Immature natural killer cell (primary cell): Measurements from ENCODE around the gene IL16. TPM values are rescaled to one million over a fixed set of nuclear protein-coding genes. Genes with fewer than 3 reads are reported as not detected.
"Not testable (repeated sequence)": the region's sequence is repeated elsewhere in the genome, so short reads cannot be mapped to it uniquely, and the experiment has no call there.

ENCODE experiments used
- DNase-seq, 3 donors: peaks; one replicate each; pipeline ENCODE4 v3.0.0; 2022; ENCODE audit warnings: mixed read lengths in 1 of 3
- H3K27ac Mint-ChIP-seq, 6 donors: one replicate each; pipeline ENCODE4 v1.8.0; 2020; ENCODE audit warnings: mixed read lengths in 6 of 6, mild to moderate bottlenecking in 5 of 6, inconsistent platforms in 4 of 6, moderate library complexity in 3 of 6
- H3K27me3 Mint-ChIP-seq, 3 donors: one replicate each; pipeline ENCODE4 v1.8.0; 2020 to 2021; ENCODE audit warnings: low read depth in 3 of 3, mild to moderate bottlenecking in 3 of 3, mixed read lengths in 3 of 3, moderate library complexity in 3 of 3, inconsistent platforms in 1 of 3
- H3K36me3 Mint-ChIP-seq, 3 donors: one replicate each; pipeline ENCODE4 v1.8.0; 2020; ENCODE audit warnings: mixed read lengths in 3 of 3, inconsistent platforms in 2 of 3, mild to moderate bottlenecking in 2 of 3
- H3K4me1 Mint-ChIP-seq, 2 donors: one replicate each; pipeline ENCODE4 v1.8.0; 2020; ENCODE audit warnings: inconsistent platforms in 2 of 2, mild to moderate bottlenecking in 2 of 2, mixed read lengths in 2 of 2, moderate library complexity in 1 of 2
- H3K4me3 Mint-ChIP-seq, 5 donors: one replicate each; pipeline ENCODE4 v1.8.0; 2020; ENCODE audit warnings: mild to moderate bottlenecking in 5 of 5, mixed read lengths in 5 of 5, inconsistent platforms in 3 of 5, moderate library complexity in 3 of 5
- H3K9me3 Mint-ChIP-seq, 6 donors: one replicate each; pipeline ENCODE4 v1.8.0; 2020; ENCODE audit warnings: mild to moderate bottlenecking in 6 of 6, mixed read lengths in 6 of 6, inconsistent platforms in 4 of 6, moderate library complexity in 3 of 6
- polyA plus RNA-seq, 3 donors: library from polyadenylated mRNA; unstranded; fragments of 300-500 nt; fragmentation: Illumina TruSeq; gene quantifications; one replicate each; pipeline ENCODE4 v1.2.3, GENCODE V29; 2021

The IL16 gene
- polyA plus RNA-seq = 100 to 1,000 TPM; 147 to 301 (median 155) TPM

DNA sequence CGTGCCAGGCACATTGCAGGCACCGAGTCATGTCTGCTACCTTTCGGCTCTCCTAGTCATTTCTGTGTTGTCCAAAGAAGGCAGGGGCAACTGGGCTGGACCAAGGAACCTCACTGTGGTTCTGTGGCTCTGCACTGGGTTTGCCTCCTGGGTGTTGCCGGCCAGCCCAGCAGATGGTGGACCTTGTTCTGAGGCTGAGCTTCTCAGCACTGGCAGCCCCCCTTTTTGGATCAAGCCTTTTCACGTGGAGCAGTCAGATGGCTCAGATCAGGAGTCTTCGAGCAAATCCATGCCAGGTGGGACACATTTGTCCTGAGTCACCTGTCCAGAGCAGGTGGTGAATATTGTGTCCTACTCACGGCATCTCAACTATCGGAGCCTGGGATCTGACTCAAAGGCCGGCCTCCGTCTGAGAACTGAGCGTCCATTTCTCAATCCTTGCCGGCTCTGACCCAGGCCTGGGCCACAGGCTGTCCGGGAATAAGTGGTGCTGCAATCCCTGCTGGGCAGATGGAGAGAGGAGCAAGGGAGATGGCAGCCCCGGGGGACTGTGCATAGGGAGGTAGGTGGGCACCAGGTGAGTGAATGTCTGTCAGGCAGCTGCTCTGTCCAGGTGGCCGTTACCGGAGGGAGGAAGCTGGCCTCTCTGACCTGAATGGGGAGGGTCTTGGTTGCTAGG is at the start of gene IL16:
Gene IL16 (plus strand): TSS at position 304 of the 679 bp plus-strand sequence. CDS start 28,521 bp downstream, outside the sequence.
- peak within 1 kb of the TSS in 1 of 5 donors; percentile 18 for H3K4me3 Mint-ChIP-seq
- H3K9me3 Mint-ChIP-seq = no peaks in the 10 kb centered on the region
- H3K27me3 Mint-ChIP-seq = peaks cover 0 to 17% (median 5%) of the 10 kb centered on the region in 3 donors
- H3K4me1 Mint-ChIP-seq = peaks cover 17 to 24% of the 10 kb centered on the region in 2 donors
- H3K36me3 Mint-ChIP-seq = no peaks in the 10 kb centered on the region
- peak within 1 kb of the TSS in 2 of 6 donors; percentile 25 to 45 for H3K27ac Mint-ChIP-seq
- DNase-seq = no peak

DNA sequence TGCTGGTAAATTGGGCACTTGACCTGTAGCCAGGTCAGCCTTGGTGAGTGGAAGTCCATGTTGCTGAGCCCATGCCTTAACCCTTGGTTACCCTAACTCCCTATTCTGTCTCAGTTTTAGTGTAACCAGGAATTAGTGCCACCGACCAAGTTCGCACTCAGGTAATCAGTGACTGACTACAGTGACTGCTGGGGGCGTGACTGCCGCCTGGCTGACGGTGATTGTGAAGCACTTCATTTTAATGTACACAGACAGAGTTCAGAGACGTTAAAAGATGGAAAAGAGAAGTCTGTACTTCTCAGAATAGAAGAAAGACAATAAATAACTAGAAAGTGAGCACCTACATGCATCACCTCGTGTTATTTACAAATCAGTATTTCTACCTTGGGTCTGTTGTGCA is 45.3 kb upstream of the IL16 start:
- H3K36me3 Mint-ChIP-seq = no peaks in the 10 kb centered on the region
- no peaks in the 10 kb centered on the region for H3K9me3 Mint-ChIP-seq
- no peak overlapping the region for H3K4me3 Mint-ChIP-seq
- peaks cover 0 to 5% (median 0%) of the 10 kb centered on the region in 3 donors for H3K27me3 Mint-ChIP-seq
- no peak for DNase-seq
- no peaks in the 10 kb centered on the region for H3K4me1 Mint-ChIP-seq
- H3K27ac Mint-ChIP-seq = no peak overlapping the region

DNA sequence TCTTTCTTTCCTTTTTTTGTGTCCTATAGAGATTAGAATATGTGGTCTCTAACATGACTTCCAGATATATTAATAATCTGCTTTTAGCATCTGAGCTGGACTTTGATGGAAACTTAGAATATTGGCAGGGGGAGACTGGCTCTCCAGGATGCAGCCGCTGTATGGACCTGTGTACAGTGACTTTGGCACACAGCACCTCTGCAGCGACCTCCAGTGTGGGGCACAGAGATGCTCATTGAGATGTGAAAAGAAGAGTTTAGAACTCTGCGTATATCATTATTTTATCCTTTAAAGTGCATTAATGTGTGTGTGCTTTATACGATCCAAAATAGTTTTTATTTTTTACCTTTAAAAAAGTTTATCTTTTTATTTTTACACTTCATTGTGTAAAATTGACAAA is 44.3 kb upstream of the IL16 start:
- no peak overlapping the region for H3K27ac Mint-ChIP-seq
- no peaks in the 10 kb centered on the region for H3K36me3 Mint-ChIP-seq
- no peaks in the 10 kb centered on the region for H3K9me3 Mint-ChIP-seq
- DNase-seq = no peak
- no peak overlapping the region for H3K4me3 Mint-ChIP-seq
- no peaks in the 10 kb centered on the region for H3K4me1 Mint-ChIP-seq
- peaks cover 0 to 5% (median 0%) of the 10 kb centered on the region in 3 donors for H3K27me3 Mint-ChIP-seq

DNA sequence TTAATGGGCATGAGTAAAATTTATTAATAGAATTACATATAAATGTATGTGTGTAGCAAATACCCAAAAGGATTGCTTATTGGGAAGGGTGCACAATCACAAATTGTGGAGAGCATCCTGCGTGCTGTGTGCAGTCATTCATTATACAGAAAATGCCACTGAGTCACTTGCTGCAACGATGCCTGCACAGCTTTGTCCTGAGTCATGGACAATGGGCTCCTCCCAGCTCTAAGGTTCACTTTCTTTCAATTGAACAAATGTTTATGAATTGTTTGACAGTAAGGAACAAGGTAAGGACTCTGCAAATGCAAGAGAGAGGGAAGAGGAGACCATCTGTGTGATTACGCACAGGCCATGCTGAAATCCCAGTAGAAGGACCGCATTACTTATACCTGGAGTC is 43.9 kb upstream of the IL16 start:
- Mint-ChIP-seq H3K27me3 (peaks cover 0 to 5% (median 0%) of the 10 kb centered on the region in 3 donors), H3K36me3 (no peaks in the 10 kb centered on the region), H3K4me3 (no peak overlapping the region), H3K27ac (no peak overlapping the region), H3K9me3 (no peaks in the 10 kb centered on the region), H3K4me1 (no peaks in the 10 kb centered on the region)
- DNase-seq = no peak

DNA sequence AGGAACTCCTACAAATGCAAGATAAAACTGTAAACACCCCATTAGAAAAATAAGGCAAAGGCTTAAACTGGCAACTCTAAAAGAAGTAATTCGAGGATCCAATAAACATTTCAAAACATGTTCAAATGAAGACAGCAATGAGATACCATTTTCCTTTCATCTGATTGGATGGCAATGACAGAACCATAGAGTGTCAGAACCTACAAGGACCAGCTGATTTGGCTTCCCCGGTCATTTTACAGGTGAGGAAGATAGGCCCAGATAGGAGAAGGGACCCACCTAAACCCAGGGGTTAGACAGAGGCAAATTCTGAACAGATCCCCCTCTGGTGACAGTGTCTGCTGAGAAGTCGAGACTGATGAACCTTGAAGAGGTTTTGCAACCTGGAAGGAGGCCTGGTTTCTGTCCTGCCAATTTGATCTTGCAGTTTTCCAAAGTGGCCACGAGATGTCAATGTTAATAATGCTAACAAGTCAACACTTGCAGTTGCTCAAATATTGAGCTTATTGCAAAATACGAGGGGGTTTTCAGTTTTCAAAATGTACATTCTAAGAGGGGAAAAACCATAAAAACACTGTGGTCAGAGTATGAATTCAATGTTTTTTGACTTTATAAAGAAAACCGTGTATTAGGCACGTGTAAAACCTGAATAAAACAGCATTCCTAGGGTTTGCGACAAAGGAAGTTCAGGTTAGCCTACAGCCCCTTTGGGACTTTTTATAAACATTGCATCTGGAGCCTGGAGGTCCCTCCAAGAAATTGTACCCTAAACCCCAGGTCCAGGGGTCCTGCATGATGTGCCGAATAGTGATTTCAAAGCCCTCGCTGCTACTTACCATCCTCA is 41.1 kb upstream of the IL16 start:
- Mint-ChIP-seq H3K36me3 (no peaks in the 10 kb centered on the region), H3K27me3 (peaks cover 0 to 10% (median 2%) of the 10 kb centered on the region in 3 donors), H3K9me3 (no peaks in the 10 kb centered on the region), H3K4me3 (no peak overlapping the region), H3K4me1 (peaks cover 0 to under 1% of the 10 kb centered on the region in 2 donors), H3K27ac (no peak overlapping the region)
- peak in 2 of 3 donors; percentile 9 to 21 for DNase-seq

DNA sequence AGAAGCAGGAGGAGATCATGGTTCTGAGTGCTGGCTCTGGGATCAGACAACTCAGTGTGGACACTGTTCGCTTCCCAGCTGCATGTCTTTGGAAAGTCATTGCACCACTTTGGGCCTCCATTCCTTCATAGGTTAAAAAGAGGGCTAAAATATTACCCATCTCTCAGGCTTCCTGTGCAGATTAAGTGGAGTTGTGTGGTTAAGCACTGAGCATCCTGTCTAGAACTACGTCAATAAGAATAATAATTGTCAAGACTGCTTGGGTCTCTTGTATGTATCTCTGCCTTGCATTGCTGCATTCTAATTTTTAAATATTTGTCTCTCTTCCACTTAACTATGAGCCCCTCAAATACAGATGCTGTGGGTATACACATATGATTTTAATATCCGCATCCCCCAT is 40.4 kb upstream of the IL16 start:
- H3K4me1 Mint-ChIP-seq = peaks cover 6 to 8% of the 10 kb centered on the region in 2 donors
- DNase-seq = no peak
- no peaks in the 10 kb centered on the region for H3K9me3 Mint-ChIP-seq
- H3K36me3 Mint-ChIP-seq = no peaks in the 10 kb centered on the region
- H3K27ac Mint-ChIP-seq = no peak overlapping the region
- H3K27me3 Mint-ChIP-seq = peaks cover 0 to 9% (median 2%) of the 10 kb centered on the region in 3 donors
- H3K4me3 Mint-ChIP-seq = no peak overlapping the region

DNA sequence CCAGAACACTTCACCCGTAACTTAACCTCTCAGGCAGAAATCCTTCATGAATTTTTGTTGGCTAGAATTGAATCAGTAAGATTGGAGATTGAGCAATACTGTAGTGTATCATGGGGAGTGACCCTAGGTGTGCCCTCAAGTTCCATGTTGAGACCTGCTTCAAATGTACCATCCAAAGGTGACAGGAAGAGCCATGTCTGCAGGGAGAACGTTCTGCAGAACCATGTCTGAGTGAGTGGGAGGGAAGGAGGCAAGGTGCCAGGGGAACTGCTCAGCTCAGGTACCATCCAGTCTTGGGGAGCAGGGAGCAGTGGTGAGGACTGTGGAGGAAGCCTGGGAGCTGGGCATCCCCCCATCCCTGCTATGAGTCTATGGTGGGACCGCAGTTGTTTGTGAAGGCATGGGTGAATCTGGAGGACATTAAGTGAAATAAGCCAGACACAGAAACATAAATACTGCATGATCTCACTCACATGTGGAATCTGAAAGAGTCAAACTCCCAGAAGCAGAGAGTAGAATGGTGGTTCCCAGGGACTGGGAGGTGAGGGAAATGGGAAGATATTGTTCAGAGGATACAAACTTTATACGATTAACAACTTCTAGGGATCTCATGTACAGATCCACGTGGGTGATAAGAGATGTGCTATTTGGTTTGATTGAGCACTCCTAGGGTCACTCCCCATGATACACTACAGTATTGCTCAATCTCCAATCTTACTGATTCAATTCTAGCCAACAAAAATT is 39.3 kb upstream of the IL16 start:
- H3K36me3 Mint-ChIP-seq = no peaks in the 10 kb centered on the region
- H3K4me3 Mint-ChIP-seq = no peak overlapping the region
- DNase-seq = no peak
- no peak overlapping the region for H3K27ac Mint-ChIP-seq
- H3K4me1 Mint-ChIP-seq = peaks cover 14 to 18% of the 10 kb centered on the region in 2 donors
- peaks cover 0 to 5% (median 4%) of the 10 kb centered on the region in 3 donors for H3K27me3 Mint-ChIP-seq
- no peaks in the 10 kb centered on the region for H3K9me3 Mint-ChIP-seq

DNA sequence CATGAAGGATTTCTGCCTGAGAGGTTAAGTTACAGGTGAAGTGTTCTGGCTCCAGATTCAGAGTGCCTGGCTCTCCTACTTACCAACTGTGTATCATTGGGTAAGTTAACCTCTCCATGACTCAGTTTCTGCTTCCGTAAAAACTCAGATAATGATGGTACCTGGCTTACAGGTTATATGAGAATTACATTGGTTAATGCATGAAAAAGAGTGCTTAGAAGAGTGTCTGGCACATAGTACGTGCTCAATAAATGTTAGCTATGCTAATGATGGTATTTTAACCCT is 38.8 kb upstream of the IL16 start:
- peaks cover 14 to 21% of the 10 kb centered on the region in 2 donors for H3K4me1 Mint-ChIP-seq
- no peak overlapping the region for H3K4me3 Mint-ChIP-seq
- H3K27ac Mint-ChIP-seq = no peak overlapping the region
- DNase-seq = no peak
- H3K27me3 Mint-ChIP-seq = peaks cover 0 to 5% (median 4%) of the 10 kb centered on the region in 3 donors
- H3K9me3 Mint-ChIP-seq = no peaks in the 10 kb centered on the region
- no peaks in the 10 kb centered on the region for H3K36me3 Mint-ChIP-seq

DNA sequence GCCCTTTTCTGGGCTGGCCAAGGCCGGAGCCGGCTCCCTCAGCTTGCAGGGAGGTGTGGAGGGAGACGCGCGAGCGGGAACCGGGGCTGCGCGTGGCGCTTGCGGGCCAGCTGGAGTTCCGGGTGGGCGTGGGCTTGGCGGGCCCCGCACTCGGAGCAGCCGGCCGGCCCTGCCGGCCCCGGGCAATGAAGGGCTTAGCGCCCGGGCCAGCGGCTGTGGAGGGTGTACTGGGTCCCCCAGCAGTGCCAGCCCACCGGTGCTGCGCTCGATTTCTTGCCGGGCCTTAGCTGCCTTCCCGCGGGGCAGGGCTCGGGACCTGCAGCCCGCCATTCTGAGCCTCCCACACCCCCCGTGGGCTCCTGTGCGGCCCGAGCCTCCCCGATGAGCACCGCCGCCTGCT is 38.1 kb upstream of the IL16 start:
- not testable (repeated sequence) for H3K27ac Mint-ChIP-seq, H3K4me3 Mint-ChIP-seq, DNase-seq, H3K36me3 Mint-ChIP-seq, H3K27me3 Mint-ChIP-seq, H3K9me3 Mint-ChIP-seq
- peaks cover 14 to 21% of the 10 kb centered on the region in 2 donors for H3K4me1 Mint-ChIP-seq

DNA sequence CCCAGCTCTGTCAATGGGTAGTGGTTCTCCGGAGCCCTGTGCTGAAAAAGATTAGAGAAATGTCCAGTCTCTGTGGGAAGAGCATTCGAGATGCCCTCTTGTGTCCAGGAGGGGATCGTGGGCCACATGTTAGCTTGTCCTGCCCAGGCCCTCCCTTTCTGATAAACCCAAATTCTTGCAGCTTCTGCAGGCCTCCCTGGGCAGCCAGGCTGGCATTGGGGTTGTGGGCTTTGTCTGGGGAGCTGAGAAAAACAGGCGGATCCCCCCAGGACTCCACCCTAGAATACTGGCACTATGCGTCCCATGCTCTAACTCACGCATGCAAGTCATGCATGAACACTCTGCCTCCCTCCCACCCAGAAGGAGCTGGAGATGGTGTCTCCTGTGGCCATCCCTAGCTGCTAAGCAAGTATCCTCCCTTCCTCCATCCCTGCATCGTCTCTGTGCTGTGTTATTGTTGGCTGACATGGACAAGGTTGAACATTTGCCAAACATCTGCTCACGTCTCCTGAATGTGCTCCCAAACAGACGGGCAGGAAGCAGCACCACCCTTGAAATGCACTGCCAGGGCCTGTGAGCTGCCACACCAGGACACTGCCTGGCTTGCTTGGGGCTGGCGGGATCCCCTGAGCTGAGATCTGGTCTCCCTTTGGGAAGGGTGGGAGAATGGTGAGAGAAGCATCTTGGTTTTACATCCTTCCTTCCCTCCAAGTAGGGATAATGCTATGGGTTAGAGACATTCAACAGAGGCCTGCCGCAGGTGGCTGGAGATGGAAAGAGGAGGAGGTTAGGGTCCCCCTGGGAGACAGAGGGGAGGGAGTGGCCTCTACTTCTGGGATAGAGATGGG is 36.1 kb upstream of the IL16 start:
- peaks cover 0 to 9% (median 6%) of the 10 kb centered on the region in 3 donors for H3K27me3 Mint-ChIP-seq
- H3K36me3 Mint-ChIP-seq = no peaks in the 10 kb centered on the region
- H3K9me3 Mint-ChIP-seq = no peaks in the 10 kb centered on the region
- no peak for DNase-seq
- H3K27ac Mint-ChIP-seq = peak overlapping the region in 1 of 6 donors; percentile 27
- peak overlapping the region in 1 of 5 donors; percentile 6 for H3K4me3 Mint-ChIP-seq
- peaks cover 14 to 21% of the 10 kb centered on the region in 2 donors for H3K4me1 Mint-ChIP-seq

DNA sequence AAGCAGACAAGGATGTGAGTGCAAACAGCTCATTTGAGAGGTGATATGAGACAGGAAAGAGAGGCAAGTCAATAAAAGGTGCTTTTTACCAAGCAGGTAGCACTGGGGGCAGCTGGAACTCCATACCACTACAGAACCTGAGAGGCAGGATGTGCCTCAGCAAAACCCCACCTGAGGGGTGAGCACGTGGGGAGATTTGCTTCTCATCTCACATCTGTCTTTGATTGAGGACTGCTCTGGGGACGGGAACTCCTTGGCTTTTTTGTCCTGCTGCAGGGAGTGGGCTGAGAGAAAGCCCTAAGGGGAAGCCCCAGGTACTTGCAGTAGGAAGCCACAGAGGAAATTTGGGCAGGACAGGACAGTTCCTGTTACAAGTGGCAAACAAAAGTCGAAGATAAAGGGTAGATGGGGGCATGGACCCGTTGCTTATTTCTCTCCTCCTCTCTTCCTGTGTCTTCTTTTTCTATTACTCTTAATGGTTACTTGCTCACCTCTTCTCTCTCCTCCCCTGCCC is 35.5 kb upstream of the IL16 start:
- peak overlapping the region in 2 of 6 donors; percentile 27 to 38 for H3K27ac Mint-ChIP-seq
- no peaks in the 10 kb centered on the region for H3K9me3 Mint-ChIP-seq
- peak overlapping the region in 1 of 5 donors; percentile 6 for H3K4me3 Mint-ChIP-seq
- no peaks in the 10 kb centered on the region for H3K36me3 Mint-ChIP-seq
- H3K4me1 Mint-ChIP-seq = peaks cover 14 to 21% of the 10 kb centered on the region in 2 donors
- peaks cover 0 to 9% (median 6%) of the 10 kb centered on the region in 3 donors for H3K27me3 Mint-ChIP-seq
- no peak for DNase-seq

DNA sequence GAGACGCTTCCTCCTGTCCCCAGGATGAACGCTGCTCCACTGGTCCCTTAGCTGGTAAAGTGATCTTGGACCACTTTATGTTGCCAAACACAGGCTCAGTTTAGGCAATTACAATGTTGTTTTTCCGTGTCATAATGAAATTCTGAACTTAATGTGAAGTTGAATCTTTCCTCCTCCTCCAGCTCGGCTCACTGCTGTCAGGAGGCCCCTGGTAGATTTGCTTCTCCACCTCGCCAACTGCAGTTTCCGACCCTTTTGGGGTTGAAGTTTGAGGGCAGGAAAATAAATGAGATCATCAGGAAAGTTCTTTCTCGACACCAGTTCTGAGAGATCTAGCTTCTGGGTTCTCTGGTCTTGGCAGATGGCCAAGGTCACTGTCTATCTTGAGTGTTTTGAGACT is 34.8 kb upstream of the IL16 start:
- peaks cover 14 to 21% of the 10 kb centered on the region in 2 donors for H3K4me1 Mint-ChIP-seq
- H3K27ac Mint-ChIP-seq = no peak overlapping the region
- peaks cover 0 to 9% (median 6%) of the 10 kb centered on the region in 3 donors for H3K27me3 Mint-ChIP-seq
- no peaks in the 10 kb centered on the region for H3K36me3 Mint-ChIP-seq
- no peaks in the 10 kb centered on the region for H3K9me3 Mint-ChIP-seq
- no peak for DNase-seq
- no peak overlapping the region for H3K4me3 Mint-ChIP-seq
